ENCODE measurements around the gene LAIR1.
"Not testable (repeated sequence)": the region's sequence is repeated elsewhere in the genome, so short reads cannot be mapped to it uniquely, and the experiment has no call there.

LAIR1 gene

GRCh38 chr19:54341295-54341694 is 23.4 kb downstream of the LAIR1 start:
- no peak for DNase-seq (ENCODE audit: low read depth in 2 of 2)

GRCh38 chr19:54339646-54340358 is 24.9 kb downstream of the LAIR1 start:
- no peak for DNase-seq (ENCODE audit: low read depth in 2 of 2)

GRCh38 chr19:54338521-54338920 is 26.2 kb downstream of the LAIR1 start:
- DNase-seq (ENCODE audit: low read depth in 2 of 2), result no peak

GRCh38 chr19:54337858-54338230 is 26.9 kb downstream of the LAIR1 start:
- no peak for DNase-seq (ENCODE audit: low read depth in 2 of 2)

GRCh38 chr19:54336893-54337857 is 27.6 kb downstream of the LAIR1 start:
- no peak for DNase-seq (ENCODE audit: low read depth in 2 of 2)

- DNase-seq (ENCODE audit: low read depth in 2 of 2), result no peak
Observed at GRCh38 chr19:54335979-54336892, 28.5 kb downstream of the LAIR1 start.

GRCh38 chr19:54335164-54335563 is 29.6 kb downstream of the LAIR1 start:
- DNase-seq (ENCODE audit: low read depth in 2 of 2), result no peak

GRCh38 chr19:54333586-54334298 is 31.0 kb downstream of the LAIR1 start:
- DNase-seq (ENCODE audit: low read depth in 2 of 2), result no peak

- no peak for DNase-seq (ENCODE audit: low read depth in 2 of 2)
Observed at GRCh38 chr19:54332149-54332548, 32.6 kb downstream of the LAIR1 start.

GRCh38 chr19:54331626-54332025 is 33.1 kb downstream of the LAIR1 start:
- no peak for DNase-seq (ENCODE audit: low read depth in 2 of 2)

- DNase-seq (ENCODE audit: low read depth in 2 of 2), result no peak
Observed at GRCh38 chr19:54329476-54330165, 35.1 kb downstream of the LAIR1 start.

GRCh38 chr19:54328781-54329180 is 36.0 kb downstream of the LAIR1 start:
- DNase-seq (ENCODE audit: low read depth in 2 of 2), result not testable (repeated sequence)

GRCh38 chr19:54325631-54326030 is 39.1 kb downstream of the LAIR1 start:
- no peak for DNase-seq (ENCODE audit: low read depth in 2 of 2)

- peak; percentile 14 to 20 for DNase-seq (ENCODE audit: low read depth in 2 of 2)
Observed at GRCh38 chr19:54325194-54325621, 39.5 kb downstream of the LAIR1 start.

GRCh38 chr19:54324071-54324470 is 40.7 kb downstream of the LAIR1 start:
- no peak for DNase-seq (ENCODE audit: low read depth in 2 of 2)

- not testable (repeated sequence) for DNase-seq (ENCODE audit: low read depth in 2 of 2)
Observed at GRCh38 chr19:54322934-54323333, 41.8 kb downstream of the LAIR1 start.

- not testable (repeated sequence) for DNase-seq (ENCODE audit: low read depth in 2 of 2)
Observed at GRCh38 chr19:54322295-54322694, 42.4 kb downstream of the LAIR1 start.

- DNase-seq (ENCODE audit: low read depth in 2 of 2), result no peak
Observed at GRCh38 chr19:54319892-54320670, 44.6 kb downstream of the LAIR1 start.

GRCh38 chr19:54319049-54319448 is 45.7 kb downstream of the LAIR1 start:
- no peak for DNase-seq (ENCODE audit: low read depth in 2 of 2)

GRCh38 chr19:54317965-54318240 is 46.8 kb downstream of the LAIR1 start:
- no peak for DNase-seq (ENCODE audit: low read depth in 2 of 2)
